ENCODE measurements around the gene DNAH17.

DNAH17 gene

DNA sequence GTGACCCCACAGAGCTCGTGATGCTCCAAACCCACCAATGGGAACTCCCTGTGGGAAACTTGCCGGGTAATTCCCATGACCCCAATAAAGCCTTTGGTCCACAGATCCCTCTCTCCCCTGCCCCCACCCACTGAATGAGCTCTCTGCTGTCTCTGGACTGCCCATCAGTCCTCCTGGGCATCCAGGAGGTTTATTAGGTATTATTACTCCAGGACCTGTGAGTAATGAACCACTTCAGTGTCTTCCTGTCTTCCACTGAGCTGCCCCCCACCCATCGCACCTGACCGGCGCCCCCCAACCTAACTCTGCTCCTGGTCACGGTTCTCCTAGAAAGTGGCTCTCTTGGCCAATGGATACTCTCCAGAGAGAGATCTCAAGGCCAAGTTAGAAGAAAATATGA is 28.7 kb upstream of the DNAH17 start:
- no peak for DNase-seq

DNA sequence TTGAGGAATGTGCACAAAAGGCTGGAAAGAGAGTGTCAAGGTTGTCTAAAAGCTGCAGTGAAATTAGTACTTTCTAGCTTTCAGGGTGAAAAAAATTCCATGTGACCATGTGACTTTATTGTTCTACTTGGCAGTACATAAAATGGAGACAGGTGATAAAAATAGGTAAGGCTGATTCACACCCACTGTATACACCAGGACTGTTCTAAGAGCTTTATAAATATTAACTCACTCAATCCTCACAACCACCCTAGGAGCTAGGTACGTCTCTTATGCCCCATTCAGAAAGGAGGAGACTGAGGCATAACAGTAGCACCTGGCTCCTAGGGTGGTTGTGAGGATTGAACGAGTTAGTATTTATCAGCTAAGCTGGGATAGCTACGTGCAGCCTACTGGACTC is 28.2 kb upstream of the DNAH17 start:
- no peak for DNase-seq

DNA sequence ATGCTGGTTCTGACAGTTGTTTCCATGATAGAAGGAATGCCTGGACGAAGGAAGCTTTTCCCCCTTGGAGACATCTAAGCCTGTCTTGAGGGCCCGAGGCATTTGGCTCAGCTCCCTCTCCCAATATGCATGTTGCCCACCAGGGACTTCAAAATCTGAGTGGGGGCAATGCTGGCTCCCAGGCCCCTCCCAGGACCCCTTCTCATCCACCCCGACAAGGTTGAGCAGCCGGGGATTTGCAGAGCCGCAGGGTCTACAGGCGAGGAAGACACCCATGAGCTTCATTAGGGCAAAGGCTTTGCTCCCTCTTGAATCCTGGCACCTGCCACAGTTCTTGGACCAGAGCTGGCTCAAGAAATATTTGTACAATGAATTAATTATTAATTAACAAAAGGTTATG is 25.1 kb upstream of the DNAH17 start:
- no peak for DNase-seq

DNA sequence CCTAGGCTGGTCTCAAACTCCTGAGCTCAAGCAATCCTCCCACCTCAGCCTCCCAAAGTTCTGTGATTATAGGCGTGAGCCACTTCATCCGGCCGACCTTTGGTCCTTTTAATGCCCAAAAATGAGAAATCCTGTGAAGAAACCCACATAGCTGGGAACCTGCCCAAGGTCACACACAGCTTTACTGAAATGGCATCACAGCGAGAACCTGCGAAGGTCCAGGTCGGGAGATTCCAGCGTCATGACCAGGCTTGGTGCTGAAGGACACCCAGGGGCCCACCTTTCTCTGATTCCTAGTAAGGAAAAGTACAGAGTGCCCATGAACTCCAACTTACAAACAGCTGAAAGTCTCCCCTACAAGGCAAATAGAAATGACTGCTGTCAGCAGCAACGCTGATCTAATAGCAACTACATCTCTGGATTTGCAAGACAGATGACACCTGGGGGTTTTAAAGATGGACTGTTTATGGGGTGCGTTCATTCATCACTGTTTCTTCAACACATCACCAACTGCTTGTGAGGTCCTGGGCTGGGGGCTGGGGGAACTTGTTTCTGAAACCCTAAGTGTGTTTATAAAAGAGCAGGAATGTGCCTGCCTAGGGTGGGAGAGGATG is 24.5 kb upstream of the DNAH17 start:
- DNase-seq, result no peak

DNA sequence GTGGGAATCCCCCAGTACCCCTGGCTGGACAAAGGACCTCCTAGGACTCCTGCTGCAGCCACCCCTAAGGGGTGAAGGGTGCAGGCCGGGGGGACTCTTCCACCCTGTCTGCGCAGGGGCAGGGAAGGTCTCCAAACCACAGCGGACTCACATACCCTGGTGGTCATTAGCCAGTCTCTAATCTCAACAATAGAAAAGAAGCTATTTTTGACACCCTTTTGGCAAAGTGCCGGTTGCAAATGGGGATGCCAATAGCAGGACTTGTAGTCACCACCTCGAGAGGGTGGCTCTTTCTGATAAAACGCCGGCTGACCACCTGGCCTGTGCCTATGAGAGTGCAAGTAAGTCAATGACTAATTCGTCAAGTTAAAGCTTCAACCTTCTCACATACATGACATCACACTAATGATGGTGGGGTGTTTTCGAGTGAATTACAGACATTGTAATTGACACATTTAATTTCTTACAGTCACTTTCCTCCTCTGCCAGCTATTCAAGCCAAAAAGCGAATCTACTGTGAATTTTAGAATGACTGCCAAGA is 23.1 kb upstream of the DNAH17 start:
- DNase-seq, result peak; percentile 29

DNA sequence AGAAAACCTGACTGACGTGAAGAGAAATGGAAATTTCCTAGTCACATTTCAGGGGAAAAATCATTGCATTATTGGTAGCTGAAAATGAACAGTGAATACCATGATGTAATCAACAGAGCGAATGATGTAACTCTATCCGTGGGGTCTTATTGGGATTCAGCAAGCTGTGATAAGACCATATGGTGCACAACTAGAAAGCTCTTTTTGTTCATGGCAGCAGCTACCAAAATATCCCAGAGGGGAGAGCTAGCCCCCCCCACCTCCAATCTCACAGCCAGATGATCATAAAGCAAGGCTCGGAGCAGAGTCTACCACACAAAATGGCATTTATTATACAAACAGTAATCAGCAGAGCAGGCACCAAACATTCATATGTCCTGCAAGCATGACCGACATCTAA is 22.2 kb upstream of the DNAH17 start:
- DNase-seq, result peak; percentile 59

DNA sequence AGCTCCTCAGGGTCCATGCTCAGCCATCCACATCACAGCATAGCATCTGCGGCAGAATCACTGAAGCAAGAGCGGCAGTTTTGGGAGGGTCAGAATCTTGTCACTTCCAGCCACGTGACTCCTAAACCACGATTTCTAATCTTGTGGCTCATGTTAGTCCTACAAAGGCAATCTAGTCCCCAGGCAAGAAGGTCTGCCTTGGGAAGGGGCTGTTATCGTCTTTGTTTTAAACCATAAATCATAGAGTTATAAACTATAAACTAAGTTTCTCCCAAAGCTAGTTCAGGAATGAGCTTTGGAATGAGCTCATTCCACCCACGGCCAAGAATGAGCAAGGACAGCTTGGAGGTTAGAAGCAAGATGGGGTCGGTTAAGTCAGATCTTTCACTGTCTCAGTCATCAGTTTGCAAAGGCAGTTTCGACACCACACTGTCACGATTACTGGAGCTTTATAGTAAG is 20.8 kb upstream of the DNAH17 start:
- DNase-seq, result no peak

DNA sequence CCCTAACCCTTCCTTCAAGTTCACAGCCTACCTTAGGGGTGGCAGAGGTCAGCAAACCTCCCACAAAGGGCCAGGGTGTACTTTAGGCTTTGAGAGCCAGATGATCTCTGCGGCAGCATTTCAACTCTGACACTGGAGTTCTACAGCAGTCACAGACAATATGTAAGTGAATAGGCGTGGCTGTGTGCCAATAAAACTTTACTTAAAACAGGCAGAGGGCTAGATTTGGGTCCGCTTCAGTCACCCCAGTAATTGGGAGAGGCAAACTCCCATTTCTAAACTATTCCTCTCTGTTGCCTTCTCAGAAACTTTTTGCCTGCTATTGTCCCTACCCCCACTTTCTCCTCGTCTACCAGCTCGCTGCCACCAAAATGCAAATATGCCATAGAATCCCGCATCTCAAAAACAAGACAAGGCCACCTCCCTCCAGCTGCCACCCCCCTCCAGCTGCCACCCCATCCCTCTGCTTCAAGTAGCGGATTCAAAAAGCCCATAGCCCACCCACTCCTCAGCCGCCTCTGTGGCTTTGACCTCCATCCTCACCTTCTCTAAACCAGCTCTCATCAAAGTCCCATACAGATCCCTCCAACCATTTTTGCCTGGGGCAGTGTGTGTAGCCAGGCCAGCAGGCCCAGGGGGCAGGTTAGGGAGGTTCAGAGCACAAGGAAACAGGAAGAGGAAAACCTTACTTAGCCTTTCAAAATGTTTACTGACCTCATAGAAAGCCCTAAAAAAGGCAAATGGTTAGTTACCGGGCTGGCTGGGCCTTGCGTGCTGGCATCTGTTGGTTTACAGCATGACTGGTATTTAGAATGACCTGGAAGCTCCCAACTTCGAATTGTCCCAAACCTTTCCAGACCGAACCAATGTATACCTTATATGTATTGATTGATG is 19.9 kb upstream of the DNAH17 start:
- no peak for DNase-seq

DNA sequence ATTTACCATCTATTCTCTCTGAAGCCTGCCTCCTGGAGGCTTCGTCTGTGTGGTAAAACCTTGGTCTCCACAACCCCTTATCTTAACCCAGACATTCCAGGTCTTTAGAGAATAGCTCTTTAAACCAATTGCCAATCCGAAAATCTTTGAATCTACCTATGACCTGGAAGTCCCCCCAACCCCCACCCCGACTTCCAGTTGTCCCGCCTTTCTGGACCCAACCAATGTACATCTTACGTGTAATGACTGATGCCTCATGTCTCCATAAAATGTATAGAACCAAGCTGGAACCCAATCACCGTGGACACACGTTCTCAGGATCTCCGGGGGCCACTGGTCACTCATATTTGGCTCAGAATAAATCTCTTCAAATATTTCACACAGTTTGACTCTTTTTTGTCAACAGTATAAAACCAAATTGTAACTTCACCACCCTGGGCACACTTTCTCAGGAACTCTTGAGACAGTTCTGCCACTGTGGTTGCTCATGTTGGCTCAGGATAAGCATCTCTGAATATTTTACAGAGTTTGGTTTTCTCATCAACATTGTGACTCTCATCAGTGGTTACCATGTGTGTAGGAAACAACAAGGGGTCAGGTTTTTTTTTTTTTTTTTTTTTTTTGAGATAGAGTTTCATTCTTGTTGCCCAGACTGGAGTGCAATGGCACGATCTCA is 18.1 kb upstream of the DNAH17 start:
- no peak for DNase-seq

DNA sequence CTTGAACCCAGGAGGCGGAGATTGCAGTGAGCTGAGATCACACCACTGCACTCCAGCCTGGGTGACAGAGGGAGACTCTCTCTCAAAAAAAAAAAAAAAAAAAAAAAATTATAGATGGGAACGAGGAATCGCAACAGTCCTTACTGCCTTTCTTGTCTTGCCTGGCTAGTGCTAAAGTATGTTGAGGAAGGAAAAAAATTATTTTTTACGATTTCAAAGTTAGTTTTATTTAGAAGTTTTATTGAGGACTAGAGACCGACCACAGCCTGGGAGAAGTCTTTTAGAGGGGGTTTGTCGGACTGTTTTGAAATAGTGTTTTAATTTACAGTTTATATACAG is 15.8 kb upstream of the DNAH17 start:
- no peak for DNase-seq

DNA sequence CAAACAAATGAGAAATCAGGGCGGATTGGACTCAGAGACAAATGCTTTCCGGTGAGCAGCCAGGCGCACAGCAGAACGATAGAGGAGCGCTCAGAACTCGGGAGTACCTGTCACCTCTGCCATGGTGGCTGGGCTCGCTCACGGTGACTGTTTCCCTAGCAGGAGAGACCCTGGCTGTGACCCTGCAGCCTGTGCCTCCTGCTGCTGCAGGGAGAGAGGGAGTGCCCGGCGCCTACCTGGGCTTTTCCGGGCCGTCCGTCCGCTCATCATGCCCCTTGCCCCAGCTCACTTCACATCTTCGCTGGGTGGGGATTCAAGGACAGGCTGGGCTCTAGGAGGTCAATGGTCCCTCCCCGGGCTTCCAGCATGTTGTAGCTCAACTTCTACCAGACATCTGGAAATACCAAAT is 14.1 kb upstream of the DNAH17 start:
- no peak for DNase-seq

DNA sequence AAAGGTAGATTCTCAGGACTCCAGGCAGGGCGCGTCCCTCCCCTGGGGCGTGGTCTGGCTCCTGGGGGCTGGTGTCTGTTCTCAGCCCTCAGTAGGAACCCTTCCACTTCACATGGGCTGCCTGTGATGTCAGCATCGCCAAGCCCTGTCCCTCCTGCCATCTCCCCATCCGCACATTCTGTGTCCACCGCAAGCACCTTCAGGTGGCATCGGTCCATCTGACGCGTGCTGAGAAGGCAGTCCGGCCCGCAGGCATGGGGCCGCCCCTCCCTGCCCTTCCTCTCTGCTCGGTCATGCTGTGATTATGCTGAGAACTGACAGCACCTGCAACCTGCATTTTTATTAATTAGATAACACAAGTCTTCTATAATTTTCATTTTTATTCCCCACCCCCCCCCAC is 12.7 kb upstream of the DNAH17 start:
- DNase-seq, result no peak

DNA sequence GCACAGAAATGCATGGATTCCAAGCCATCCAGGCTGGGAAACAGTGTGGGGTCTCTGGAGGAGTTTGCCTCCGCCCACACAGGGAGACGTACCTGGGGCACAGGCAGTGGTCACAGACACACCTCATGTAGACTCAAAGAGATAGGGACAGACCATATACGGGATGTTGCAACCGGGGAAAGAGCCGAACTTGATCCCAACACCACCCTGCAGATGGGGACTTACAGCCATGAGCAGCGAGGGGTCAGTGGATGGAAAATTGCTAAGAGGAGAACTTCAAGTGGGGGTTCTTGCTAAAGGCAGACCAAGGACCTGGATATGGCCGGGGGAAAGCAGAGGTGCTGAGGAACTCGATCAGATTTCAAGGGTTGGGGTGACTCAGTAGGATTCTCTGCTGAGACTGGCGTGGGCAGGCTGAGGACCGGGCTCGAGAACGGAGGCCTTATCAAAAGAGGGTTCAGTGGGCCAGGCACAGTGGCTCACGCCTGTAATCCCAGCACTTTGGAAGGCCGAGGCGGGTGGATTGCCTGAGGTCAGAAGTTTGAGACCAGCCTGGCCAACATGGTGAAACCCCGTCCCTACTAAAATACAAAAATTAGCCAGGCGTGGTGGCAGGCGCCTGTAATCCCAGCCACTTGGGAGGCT is 12.0 kb upstream of the DNAH17 start:
- DNase-seq, result no peak

DNA sequence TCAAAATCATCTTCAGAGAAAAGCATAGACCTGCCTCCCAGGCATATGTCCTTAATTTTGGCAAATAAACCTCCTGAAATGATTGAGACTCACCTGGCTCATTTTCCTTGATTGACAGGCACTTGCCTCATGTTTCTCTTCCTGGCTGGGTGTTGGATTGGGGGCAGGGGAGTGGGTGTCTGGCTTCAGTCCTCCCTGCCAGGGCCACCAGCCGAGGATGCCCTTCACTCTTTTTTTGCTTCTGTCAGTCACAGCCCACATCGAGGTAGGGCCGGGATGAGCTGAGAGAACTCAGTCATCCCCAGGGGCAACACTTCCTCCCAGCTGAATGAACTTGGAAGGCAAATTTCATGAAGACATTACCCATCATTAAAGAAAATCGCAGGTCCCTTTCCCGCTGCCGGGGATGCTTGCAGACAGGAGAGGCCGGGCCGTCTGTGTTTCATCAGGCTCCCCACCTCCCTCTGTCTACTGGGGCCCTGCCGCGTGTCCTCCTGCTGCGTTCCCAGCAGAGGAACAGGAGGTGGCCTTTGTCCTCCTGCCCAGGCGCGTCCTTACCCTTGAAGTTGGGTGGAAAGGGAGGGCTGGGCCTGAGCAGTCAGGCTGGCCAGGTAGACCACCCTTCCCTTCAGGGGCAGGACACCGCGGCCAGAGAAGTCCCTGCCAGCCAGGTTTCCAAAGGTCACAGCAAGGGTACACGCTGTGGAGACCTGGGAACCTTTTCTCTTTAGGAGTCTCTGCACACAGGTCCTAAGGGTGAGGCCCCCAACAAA is 11.2 kb upstream of the DNAH17 start:
- no peak for DNase-seq

DNA sequence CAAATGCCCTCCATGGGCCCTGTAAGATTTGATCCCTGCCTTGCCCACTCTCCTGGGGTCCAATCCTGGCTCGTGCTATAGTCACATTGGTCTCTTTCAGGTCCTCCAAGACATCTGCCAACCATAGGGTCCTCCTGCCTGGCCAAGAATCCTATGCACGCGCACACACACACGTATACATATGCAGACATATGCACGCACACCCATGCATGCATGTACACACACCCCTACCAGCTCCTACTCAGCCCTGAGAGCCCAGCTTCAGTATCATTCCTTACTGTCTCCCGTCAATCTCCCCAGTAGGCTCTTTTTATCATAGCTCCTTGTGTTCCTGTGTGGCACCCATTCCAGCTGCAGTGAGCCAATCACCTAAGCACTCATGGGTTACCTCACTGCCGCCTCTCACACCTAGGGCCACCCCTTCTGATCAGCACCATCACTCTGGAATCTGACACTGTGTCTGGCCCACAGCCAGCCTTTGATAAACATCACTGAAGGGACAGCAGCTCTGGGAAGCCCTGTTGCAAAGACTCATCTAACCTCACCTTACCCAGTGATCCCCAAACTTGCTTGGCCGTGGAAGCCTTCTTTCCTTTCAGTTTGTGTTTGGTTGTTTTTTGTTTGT is 7.9 kb upstream of the DNAH17 start:
- DNase-seq, result no peak

DNA sequence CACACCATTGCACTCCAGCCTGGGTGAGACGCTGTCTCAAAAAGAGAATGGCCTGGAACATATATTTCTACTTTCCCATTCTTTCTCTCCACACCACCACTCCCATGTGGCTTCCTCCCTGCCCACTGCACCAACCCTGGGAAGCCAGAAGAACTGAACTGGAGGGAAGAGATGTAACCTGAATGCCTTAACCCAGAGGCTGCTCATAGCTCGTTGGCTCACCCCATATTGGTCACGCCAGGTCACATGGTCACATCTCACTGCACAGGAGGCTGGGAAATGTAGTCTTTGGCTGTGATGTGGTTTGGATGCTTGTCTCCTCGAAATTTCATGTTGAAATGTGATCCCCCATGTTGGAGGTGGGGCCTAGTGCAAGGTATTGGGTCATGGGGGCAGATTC is 5.9 kb upstream of the DNAH17 start:
- no peak for DNase-seq

DNA sequence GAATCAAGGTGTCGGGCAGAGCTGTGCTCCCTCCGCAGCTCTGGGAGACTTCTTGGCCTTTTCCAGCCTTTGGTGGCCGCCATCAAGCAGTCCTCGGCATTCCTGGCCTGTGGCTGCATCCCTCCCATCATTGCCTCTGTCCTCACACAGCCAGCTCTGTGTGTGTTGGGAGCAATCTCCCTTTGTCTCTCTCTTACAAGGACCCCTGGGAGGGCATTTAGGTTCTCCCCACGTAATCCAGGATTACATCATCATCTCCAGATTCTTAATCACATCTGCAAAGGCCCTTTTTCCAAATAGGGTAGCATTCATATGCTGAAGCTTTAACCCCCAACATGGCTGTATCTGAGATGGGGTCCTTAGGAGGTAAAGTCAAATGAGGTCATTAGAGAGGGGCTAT is 4.1 kb upstream of the DNAH17 start:
- DNase-seq, result no peak

DNA sequence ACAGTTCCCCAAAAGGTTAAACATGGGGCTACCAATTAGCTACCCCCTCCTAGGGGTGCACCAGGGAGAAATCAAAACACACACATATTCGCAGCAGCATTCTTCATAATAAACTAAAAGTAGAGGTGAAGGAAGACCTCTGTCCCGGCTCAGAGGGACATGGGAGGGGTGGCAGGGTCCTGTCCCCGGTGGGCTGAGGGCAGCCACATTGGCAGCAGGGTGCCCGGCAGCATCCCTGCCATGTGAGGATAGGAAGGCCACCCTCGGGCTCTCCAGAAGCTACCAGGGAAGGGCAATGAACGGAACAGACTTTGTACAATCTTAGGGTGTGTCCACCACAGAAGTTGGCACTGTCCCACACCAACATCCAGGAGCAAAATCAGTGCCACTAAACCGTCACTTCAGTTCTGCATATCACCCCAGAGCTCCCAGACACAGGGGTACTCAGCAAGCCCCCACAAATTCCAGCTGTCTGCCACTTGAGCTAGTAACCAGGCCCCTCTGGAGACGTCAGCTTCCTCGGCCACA is 3.1 kb upstream of the DNAH17 start:
- DNase-seq, result no peak

DNA sequence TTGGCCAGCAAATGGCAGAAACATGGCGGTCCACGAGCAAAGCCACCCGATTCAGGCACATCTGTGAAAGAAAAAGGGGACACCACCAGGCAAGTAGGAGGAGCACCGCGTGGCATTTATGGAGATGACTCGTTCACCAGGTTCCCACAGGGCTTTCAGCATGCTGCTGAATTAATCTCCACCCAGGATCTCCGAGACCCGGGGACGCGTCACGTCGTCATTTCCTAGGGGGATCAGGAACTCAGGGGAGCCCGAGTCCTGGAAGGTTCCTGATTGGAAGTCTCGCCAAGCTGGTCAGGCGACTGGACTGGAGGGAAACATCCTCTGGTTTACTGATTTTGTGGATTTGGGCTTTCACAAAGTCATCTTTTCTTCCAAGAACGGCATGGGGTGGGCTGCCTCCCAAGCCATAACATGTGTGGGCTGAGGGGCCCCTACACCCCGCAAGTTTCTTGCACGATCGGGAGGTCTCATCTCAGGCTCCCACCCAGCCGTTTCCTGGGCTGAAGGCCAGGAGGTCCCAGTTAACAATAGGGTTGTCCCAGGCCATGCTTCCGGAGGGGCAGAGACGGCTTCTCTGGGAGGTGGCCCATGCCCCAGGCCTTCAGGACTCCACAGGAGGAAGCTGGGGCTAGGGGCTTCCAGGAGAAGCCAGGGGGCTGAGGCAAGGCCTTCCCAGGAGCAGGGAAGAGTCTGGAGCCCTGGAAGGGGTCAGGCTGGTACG is 645 bp downstream of the DNAH17 start:
- DNase-seq, result no peak

DNA sequence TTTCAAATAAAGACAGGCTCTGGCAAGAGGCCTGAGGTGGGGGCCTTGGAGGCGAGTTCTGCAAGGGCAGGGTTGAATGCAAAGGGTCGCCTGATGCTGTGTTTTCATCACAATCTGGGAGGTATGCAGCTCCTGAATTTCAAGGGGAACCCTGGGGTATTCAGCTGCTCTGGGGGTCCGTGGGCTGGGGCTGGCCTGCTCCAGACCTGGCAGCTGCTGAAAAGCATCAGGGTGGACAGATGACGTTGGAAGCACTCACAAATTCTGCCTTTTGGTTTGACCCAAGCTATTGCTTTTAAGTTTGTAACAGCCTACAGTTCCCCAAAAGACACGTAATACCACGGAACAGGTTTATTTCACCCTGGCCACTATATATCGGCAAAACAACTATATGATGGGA is 1.3 kb downstream of the DNAH17 start:
- DNase-seq, result no peak

DNA sequence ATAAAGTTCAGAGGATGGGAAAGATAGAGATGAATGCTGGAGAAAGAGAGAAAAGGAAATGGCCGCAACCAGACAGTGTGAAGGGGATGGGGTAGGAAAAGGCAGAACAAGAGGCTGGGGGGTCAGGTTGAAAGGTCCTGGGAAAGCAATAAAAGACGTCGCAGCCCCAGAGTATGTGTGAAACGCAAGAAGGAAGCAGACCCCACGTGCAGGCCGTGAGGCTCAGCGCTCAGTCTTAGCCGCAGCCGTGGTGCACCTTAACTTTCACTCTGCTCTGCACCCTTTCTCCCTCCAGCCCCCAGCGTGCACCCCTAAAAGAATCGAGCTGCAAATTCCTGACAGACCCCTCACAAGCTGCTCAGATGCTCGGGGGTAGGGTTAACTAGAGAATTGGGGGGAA is 1.9 kb downstream of the DNAH17 start:
- DNase-seq, result no peak

Measured in eye (tissue), 1 donor.